Activated CD4-positive, alpha-beta T cell treated with anti-CD3 and anti-CD28 coated beads, Interleukin-2, amount 50 U/mL, for 48 hours (primary cell): ENCODE data around the gene PIGQ.
A peak's percentile ranks its signal among the peaks of the same experiment; 100 is the strongest.
"Not testable (repeated sequence)": the region's sequence is repeated elsewhere in the genome, so short reads cannot be mapped to it uniquely, and the experiment has no call there.

Experiments used
- DNase-seq, 2 experiments: peaks; one replicate each; pipeline ENCODE4 v3.0.0-alpha.2; 2020

Gene PIGQ

DNA sequence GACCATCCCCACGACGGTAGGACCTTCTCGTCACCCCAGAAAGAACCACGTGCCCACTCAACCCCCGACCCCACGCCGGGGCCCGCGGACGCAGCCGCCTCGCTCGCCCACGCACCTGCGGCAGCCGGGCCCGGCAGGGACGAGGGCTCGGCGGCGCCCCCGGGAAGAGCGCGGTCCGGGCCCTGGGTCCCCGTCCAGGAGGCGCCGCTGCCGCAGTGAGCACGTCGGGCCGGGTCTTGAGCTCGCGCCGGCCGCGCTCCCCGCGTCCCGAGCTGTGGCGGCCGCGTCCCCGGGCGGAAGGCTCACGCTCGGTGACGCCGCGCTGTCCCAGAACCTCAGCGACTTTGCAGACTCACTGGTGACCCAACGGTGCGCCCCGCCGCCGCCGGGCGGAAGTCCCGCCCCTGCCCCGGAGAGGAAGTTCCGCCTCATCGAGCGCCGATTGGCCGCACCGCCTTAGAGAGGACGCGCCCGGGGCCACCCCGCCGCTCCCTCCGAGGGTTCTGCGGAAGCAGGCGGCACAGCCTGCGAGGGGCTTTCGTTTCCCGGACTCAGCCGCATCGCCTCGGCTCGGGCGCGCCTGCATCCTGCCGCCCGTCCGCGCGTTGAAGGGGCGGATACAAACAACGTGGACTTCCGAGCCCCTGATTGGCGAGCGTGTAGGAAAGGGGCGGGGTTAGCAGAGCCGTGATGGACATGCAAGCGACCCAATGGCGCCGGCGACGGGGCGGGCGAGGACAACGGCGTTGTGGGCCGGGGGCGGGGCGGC is 19.3 kb downstream of the PIGQ start:
- DNase-seq = peak; percentile 98 to 99

DNA sequence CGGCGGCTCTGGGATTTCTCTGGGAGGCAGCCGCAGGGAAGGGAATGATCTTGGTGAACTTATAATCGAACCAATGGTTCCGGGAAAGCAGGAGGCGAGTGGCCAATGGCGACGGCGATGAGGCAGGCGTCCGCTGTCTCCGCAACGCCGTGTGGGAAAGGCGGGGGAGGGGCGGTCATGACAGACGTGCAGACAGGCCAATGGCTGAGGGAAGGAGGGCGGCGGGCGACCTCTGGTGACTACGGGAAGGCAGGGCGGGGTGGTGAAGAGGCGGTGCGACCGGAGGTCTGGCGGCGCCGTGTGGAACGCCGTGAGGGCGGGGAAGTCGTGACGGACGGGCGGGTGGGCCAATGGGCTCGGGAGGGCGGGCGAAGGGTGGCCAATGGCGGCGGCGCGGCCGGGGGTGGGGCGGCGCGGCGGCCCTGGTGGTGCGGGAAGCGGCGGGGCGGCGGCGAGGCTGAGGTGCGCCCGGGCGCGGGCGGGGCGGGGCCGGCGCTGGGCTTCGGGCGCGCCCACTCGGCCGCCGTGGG is 20.0 kb downstream of the PIGQ start, which contains the start of gene RAB40C:
Gene RAB40C, plus strand, starts transcription at position 409 of the 530 bp plus-strand sequence. CDS start 226 bp downstream, outside the sequence.
- peak; percentile 99 for DNase-seq

DNA sequence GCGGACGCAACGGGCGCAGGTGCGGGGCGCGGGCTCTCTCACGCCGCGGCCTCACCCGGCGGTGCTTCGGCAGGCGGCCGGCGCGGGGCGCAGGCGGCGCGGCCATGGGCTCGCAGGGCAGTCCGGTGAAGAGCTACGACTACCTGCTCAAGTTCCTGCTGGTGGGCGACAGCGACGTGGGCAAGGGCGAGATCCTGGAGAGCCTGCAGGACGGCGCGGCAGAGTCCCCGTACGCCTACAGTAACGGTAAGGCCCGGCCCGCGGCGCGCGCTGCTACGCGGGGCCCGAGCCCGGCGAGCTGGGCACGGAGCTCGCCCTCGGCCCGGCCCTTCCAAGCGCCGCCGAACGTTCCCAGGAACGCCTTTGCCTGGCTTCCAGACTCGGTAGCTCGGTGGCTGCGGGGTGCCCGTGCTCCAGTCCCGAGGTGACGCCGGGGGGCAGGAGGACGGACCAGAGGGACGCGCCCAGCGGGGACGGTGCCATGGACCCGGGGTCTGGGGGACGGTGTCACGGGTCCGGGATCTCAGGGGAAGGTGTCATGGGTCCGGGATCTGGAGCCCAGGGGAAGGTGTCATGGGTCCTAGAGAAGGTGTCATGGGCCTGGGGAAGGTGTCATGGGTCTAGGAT is 20.5 kb downstream of the PIGQ start:
- DNase-seq = no peak

DNA sequence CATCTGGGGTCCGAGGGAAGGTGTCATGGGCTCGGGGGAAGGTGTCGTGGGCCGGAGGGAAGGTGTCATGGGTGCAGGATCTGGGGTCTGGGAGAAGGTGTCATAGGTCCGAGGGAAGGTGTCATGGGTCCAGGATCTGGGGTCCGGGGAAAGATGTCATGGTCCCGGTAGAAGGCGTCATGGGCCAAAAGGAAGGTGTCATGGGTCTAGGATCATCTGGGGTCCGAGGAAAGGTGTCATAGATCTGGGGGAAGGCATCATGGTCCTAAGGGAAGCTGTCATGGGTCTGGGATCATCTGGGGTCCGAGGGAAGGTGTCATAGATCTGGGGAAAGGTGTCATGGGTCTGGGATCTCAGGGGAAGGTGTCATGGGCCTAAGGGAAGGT is 21.0 kb downstream of the PIGQ start:
- DNase-seq = no peak

DNA sequence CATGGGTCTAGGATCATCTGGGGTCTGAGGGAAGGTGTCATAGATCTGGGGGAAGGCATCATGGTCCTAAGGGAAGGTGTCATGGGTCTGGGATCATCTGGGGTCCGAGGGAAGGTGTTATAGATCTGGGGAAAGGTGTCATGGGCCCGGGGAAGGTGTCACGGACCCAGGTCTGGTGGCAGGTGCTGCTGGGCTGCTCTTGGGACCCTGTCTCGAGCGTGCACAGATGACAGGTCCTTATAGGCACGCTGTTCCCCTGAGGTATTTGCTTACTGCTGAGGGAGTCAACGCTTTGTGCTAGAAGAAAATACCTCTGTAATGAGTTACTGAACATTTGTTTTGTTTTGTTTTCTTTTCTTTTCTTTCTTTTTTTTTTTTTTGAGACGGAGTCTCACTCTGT is 21.5 kb downstream of the PIGQ start:
- DNase-seq = no peak

DNA sequence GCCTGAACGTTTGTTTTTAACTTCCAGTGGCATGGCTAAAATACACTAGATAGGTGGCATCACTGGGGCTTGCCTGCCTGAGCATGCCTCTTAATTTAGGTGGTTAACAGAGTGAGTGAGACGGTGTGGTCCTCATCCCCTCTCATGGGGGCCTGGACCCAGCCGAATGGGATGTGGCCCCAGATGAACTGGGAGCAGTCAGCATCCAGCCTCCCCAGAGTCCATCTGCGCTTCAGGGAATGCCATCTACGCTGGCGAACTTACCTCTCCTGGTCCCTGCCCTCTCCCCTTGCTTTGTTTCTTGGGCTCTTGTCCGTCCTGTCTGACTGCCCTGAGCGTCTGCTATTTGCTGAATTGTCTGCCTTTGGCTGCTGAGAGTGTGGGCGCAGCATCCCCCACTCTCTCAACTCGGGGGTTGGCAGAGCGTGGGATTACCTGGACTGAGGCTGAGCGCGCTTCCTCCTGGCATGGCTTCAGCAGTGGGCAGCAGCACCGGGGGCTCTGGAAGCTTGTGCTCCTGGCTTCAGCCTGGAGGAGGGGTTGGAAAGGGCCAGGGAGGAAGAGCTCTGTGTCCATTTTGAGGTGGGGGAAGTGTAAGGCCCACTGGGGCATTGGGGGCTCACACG is 22.2 kb downstream of the PIGQ start:
- DNase-seq = no peak

DNA sequence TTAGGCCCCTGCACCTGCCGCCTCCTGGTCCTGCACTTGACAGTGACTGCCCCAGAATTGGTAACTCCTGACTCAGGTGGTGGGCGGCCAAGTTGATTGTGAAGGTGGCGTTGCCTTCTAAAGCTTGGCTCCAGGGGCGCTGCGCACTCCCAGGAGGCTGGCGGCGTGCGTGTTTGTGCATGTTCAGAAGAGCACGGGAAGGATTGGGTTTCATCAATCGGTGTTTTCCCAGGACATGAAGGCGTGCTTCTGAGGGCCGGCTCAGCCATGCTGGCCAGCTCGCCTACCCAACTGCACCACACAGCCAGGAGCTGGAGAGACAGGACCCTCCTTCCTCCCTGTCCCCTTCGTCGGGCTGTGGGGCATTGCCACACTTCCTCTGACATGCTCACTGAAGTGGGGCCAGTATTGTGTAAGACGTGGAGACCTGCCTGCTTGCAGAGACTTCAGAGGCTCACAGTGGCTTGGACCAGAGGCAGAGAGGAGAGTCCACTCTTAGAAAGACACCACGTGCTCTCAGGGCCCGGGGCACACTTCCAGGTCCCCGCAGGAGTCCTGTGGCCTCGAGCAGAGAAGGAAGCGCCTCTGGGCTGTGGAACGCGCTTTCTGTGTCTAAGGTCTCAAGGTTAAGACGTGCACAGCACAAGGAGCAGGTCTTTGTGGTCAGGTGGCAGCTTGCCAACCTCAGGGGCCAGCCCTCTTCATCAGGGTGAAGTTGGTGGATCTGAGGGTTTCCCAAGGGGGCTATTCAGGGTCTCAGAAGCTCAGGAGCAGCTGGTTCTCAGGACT is 22.9 kb downstream of the PIGQ start:
- DNase-seq = no peak

DNA sequence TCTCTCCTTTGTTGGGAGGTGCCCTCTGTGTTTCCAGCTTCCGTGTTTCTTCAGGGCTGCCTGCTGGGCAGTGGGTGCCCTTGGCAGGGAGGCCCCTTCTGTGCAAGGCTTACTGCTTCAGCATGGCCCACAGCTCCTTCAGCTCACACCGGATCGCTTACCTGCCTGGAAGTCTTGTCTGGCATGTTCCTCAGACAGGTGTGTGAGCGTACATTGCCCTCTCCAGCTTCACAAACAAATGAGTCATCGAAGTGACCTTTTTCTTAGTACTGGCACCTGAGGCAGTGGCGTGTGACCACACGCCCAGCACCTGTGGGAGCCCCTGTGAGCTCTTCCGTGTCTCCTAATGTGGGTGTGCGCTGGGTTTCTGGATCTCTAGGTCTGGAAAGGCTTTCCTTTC is 23.6 kb downstream of the PIGQ start:
- no peak for DNase-seq

DNA sequence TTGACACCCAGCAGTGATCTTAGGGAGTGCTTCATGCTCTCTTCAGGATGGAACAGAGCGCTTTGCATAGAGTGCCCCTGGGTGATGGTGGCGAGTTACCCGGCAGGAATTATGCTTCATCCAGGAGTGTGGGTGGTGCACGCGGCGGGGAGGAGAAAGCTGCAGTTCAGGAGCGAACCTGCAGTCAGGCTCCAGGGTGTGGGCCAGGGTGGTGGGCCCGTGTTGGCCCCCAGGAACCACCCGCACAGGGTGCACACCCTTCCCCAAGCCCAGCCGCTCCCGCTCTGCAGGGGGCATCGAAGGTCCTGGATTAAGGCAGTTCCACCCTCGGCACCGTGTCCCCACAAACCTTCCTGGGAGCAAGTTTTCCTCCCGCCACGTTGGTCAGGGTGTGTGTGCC is 24.0 kb downstream of the PIGQ start:
- DNase-seq = no peak

DNA sequence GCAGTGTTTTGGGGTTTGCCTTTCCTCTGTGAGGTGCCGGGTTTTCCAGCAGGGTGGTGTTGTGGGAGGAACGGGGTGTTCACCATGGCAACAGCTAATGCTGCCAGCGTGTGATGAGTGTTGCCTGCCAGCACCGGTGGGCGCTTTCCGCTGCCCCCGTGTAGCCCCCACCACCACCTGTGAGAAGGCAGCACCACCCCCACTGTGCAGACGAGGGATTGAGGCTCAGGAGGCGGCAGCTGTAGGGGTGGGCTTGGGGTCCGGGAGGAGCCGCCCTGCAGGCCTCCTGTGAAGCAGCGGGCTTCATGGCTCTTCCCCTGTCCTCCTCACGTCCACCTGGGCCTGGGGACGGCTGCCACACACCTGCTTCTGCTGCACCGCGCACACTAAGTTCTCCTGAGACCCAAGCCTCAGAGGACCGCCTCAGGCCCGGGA is 25.3 kb downstream of the PIGQ start:
- DNase-seq = no peak

DNA sequence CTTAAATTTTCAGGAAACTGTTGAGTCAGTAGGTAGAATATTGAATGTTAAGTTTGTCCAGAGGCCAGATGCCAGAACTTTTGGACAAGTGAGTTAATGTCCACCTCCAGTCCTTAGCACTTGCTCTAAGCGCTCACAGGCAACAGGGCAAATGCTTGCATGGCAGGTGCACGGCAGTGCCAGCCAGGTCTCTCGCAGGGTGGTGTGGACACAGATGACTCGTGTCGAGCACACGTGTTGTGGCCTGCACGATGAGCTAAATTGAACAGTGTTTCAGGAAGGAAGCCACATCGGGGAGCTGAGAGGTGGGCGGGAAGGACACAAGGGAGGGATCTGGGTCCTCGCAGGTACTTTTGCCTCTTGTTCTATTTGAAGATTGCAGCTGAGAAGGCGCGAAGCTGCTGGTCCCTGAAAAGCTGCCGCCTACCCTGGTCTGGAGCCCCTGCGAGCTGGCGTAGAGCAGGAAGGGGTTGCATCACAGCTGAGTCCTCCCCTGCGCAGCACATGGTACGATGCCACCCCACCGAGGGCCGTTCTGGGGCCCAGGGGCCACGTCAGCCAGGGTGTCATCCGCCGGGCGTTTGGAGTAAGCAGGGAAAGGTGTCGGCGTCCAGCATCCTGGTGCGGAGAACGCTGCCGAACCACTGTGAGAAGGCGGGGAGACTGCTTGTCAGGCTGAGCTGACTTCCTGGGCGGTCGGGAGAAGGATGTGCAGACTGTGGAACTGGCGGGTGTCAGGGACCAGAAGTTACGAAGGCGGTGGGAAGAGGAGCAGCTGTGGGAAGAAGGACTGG is 26.4 kb downstream of the PIGQ start:
- DNase-seq = no peak

DNA sequence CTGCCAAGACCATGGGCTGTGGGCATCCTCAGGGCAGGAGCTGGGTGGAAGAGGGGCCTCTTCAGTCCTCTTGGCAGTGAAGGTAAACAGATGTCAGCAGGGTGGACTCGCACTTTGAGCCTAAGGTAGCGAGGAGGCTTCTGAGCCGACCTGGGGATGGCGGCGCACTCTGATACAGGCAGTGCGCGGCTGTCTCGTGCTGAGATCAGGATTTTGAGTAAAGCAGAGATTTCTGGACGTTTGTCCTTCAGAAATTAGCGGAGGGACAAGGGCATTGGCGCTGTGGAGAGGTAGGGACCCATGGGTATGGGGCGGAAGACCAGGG is 26.9 kb downstream of the PIGQ start:
- no peak for DNase-seq

DNA sequence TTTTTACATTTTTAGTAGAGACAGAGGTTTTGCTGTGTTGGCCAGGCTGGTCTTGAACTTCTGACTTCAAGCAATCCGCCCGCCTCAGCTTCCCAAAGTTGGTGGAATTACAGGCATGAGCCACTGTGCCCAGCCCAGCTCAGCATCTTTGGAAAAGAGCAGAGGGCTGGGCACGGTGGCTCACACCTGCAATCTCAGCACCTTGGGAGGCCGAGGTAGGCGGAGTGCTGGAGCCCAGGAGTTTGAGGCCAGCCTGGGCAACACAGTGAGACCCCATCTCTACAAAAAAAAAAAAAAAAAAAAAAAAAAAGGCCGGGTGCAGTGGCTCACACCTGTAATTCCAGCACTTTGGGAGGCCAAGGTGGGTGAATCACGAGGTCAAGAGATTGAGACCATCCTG is 27.9 kb downstream of the PIGQ start:
- DNase-seq = not testable (repeated sequence)

DNA sequence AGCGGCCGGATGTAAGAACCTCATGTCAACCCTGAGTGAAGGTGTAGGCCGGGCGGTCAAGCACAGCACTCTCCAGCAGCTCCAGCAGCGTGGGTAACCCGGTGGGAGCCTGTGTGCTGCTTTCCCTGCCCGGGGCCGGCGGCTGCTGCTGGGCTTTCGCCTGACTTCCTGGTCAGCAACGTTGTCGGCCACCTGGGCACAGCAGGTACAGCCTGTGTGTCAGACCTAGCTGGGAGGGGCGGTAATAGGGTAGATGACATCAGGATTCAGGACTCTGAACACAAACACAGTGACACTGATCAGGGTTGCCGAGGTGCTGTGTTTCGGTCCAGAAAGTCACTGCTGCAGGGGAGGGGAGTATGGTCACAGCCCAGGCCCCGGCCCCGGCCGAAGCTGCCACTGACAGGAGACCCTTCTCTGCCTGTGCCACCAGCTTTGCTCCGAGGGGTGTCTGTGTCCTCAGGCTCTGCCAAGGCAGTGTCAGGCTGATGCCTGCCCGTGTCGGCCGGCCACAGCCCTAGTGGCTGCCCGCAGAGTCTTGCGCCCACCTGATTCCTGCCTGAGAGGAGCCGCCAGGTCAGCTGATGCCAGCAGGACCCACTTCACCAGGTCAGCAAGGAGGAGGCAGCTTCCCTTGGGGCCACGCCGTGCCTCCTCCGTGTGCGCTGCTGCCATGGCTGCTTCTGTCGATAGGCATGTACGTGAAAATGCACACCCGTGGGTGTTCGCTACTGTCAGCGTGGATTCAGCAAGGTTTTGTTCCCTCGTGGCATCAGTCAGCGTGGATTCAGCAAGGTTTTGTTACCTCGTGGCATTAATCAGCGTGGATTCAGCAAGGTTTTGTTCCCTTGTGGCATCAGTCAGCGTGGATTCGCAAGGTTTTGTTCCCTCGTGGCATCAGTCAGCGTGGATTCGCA is 29.3 kb downstream of the PIGQ start:
- DNase-seq = no peak

DNA sequence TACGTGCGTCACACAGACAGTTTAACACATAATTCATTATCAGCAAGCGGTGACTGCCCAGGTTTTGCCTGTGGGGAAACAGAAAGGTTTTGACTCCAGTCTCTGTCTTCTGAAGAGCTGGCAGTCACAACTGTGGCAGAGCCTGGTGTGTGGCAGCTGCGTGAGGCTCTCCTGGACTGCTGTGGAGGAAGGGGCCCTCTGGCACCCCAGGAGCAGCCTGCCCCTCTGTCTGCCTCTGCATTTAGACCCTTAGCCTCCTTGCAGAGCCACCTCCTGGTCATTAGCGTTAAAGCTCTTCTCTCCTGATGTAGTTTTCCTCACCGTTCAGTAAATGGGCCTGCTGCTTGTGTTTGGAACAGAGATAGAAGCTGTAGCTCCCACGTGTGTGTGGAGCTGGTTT is 31.0 kb downstream of the PIGQ start:
- DNase-seq = no peak

DNA sequence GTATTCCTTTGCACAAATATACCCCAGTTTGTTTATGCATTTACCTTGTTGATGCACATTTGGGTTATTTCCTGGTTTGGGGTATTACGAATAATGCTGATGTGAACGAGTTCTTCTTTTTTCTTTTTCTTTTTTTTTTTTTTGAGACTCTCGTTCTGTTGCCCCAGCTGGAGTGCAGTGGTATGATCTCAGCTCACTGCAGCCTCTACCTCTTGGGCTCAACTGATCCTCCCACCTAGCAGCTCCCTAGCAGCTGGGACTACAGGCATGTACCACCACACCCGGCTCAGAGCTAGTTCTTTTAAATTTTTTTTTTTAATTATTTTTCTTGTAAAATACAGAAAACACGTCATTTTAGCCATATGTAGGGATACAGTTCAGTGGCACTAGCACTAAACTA is 34.2 kb downstream of the PIGQ start:
- no peak for DNase-seq

DNA sequence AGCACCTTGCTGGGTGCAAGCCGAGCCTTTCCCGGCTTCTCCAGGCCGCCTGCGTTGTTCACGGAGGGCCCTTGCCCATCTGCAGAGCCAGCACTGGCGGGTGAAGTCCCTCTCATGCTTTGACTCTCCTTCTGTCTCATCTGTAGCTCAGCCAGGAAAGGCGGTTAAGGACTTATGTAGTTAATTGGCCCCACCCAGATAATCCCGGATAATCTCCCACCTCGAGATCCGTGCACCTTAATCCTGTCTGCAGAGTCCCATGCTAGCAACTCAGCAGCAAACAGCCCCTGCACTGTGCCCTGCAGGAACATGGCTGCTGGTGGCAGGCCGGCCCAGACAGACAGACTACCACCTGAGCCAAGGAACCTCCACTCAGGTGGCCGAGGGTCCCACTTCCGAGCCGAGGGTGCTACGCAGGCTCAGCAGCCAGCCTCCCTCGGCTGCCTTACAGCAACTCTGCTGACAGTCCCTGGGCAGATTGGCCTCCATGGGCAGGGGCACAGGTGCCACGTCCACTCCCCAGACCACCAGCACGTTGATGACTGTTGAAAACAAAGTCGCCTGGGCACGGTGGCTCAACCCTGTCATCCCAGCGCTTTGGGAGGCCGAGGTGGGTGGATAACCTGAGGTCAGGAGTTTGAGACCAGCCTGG is 37.0 kb downstream of the PIGQ start:
- DNase-seq = no peak

DNA sequence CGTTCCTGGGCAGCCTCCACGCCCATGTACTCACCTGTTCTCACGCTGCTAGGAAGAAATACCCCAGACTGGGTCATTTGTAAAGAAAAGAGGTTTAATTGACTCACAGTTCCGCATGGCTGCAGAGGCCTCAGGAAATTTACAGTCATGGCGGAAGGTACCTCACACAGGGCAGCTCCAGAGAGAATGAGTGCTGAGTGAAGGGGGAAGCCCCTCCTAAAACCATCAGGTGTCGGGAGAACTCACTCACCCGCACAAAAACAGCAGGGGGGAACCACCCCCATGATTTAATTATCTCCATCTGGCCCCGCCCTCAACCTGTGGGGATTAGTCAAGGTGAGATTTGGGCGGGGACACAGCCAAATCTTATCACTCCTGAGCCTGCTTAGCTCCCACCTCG is 38.3 kb downstream of the PIGQ start:
- DNase-seq = peak; percentile 66 to 72

DNA sequence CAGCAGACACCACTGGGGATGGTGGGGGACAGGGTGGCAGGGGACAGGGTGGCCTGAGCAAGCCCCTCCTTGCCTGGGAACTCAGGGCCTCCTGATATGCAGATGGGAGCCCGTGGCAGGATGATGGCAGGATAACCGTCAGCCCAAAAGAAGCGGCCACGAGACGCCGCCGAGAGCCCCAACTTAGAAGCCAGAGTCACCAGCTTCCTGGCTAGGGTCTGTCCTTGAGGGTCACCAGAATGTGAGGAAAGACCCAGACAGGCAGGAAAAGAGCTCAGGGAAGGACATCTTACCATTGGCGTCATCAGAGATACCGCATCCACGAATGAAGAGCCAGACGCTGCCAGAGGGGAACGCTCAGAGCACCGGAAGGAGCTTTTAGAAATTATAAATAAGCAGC is 39.5 kb downstream of the PIGQ start:
- no peak for DNase-seq

DNA sequence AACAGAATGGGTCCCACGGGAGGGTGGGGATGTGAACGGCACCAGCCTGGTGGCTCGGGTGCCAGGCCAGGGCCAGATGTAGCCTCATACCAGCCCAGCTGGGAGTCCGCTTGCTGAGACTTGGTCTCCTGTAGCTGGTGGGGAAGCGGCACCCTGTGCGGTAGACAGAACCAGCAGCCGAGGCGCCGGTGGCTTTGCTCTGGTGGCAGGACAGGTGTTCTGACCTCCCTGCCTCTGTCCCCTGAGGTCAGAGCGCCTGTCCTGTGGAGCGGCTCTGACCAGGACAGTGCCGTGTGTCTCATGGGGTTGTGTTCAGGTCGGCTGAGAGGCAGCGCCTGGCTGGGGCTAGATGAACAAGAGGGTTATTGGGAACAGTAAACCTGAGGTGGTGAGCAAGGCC is 40.2 kb downstream of the PIGQ start:
- no peak for DNase-seq
